ENCODE data around the gene TLCD3A. TPM values are rescaled to one million over a fixed set of nuclear protein-coding genes. Genes with fewer than 3 reads are reported as not detected.

Gene TLCD3A
- total and polyA plus RNA-seq, 2 donors = 10.4 to 13.7 TPM

- Histone ChIP-seq H3K4me3 (ENCODE audit: low read depth, low read length) (no peak overlapping the region), H3K27ac (ENCODE audit: low read depth) (peak overlapping the region; percentile 33), H3K4me1 (ENCODE audit: insufficient read depth) (no peaks in the 10 kb centered on the region), H3K36me3 (ENCODE audit: insufficient read depth) (no peaks in the 10 kb centered on the region)
- WGBS = 55% methylated on average over 20 of the region's 20 CpGs
- DNase-seq (ENCODE audit: extremely low spot score) = no peak
Measured at GRCh38 chr17:726271-726919, 6.0 kb upstream of the TLCD3A start.

GRCh38 chr17:728911-729310 is 3.5 kb upstream of the TLCD3A start:
- H3K36me3 ChIP-seq (ENCODE audit: insufficient read depth) = no peaks in the 10 kb centered on the region
- WGBS = 81% methylated on average over 5 of the region's 5 CpGs
- H3K4me1 ChIP-seq (ENCODE audit: insufficient read depth) = no peaks in the 10 kb centered on the region
- no peak for DNase-seq (ENCODE audit: extremely low spot score)
- H3K4me3 ChIP-seq (ENCODE audit: low read depth, low read length) = no peak overlapping the region
- H3K27ac ChIP-seq (ENCODE audit: low read depth) = peak overlapping the region; percentile 68

GRCh38 chr17:731644-732066 is 741 bp upstream of the TLCD3A start:
- Histone ChIP-seq H3K4me1 (ENCODE audit: insufficient read depth) (no peaks in the 10 kb centered on the region), H3K36me3 (ENCODE audit: insufficient read depth) (no peaks in the 10 kb centered on the region), H3K4me3 (ENCODE audit: low read depth, low read length) (peak overlapping the region; percentile 88), H3K27ac (ENCODE audit: low read depth) (peak overlapping the region; percentile 90)
- 8% methylated on average over 26 of the region's 26 CpGs for WGBS
- no peak for DNase-seq (ENCODE audit: extremely low spot score)

- DNase-seq (ENCODE audit: extremely low spot score) = no peak
- 5% methylated on average over 57 of the region's 57 CpGs for WGBS
- Histone ChIP-seq H3K36me3 (ENCODE audit: insufficient read depth) (no peaks in the 10 kb centered on the region), H3K4me3 (ENCODE audit: low read depth, low read length) (peak overlapping the region; percentile 88), H3K4me1 (ENCODE audit: insufficient read depth) (no peaks in the 10 kb centered on the region), H3K27ac (ENCODE audit: low read depth) (peak overlapping the region; percentile 81)
Measured at GRCh38 chr17:732902-733720, 715 bp downstream of the TLCD3A start.

- no peaks in the 10 kb centered on the region for H3K36me3 ChIP-seq (ENCODE audit: insufficient read depth)
- no peak overlapping the region for H3K27ac ChIP-seq (ENCODE audit: low read depth)
- WGBS = 68% methylated on average over 10 of the region's 10 CpGs
- no peak overlapping the region for H3K4me3 ChIP-seq (ENCODE audit: low read depth, low read length)
- no peak for DNase-seq (ENCODE audit: extremely low spot score)
- H3K4me1 ChIP-seq (ENCODE audit: insufficient read depth) = no peaks in the 10 kb centered on the region
Measured at GRCh38 chr17:733743-734142, 1.3 kb downstream of the TLCD3A start.

GRCh38 chr17:737561-738113 is 5.2 kb downstream of the TLCD3A start:
- DNase-seq (ENCODE audit: extremely low spot score) = no peak
- no peak overlapping the region for H3K4me3 ChIP-seq (ENCODE audit: low read depth, low read length)
- no peaks in the 10 kb centered on the region for H3K36me3 ChIP-seq (ENCODE audit: insufficient read depth)
- no peaks in the 10 kb centered on the region for H3K4me1 ChIP-seq (ENCODE audit: insufficient read depth)
- H3K27ac ChIP-seq (ENCODE audit: low read depth) = no peak overlapping the region
- WGBS = 84% methylated on average over 13 of the region's 13 CpGs

GRCh38 chr17:740240-741017 is 8.0 kb downstream of the TLCD3A start:
- Histone ChIP-seq H3K36me3 (ENCODE audit: insufficient read depth) (no peaks in the 10 kb centered on the region), H3K4me3 (ENCODE audit: low read depth, low read length) (no peak overlapping the region), H3K4me1 (ENCODE audit: insufficient read depth) (no peaks in the 10 kb centered on the region), H3K27ac (ENCODE audit: low read depth) (no peak overlapping the region)
- no peak for DNase-seq (ENCODE audit: extremely low spot score)
- WGBS = 80% methylated on average over 18 of the region's 18 CpGs

DNA sequence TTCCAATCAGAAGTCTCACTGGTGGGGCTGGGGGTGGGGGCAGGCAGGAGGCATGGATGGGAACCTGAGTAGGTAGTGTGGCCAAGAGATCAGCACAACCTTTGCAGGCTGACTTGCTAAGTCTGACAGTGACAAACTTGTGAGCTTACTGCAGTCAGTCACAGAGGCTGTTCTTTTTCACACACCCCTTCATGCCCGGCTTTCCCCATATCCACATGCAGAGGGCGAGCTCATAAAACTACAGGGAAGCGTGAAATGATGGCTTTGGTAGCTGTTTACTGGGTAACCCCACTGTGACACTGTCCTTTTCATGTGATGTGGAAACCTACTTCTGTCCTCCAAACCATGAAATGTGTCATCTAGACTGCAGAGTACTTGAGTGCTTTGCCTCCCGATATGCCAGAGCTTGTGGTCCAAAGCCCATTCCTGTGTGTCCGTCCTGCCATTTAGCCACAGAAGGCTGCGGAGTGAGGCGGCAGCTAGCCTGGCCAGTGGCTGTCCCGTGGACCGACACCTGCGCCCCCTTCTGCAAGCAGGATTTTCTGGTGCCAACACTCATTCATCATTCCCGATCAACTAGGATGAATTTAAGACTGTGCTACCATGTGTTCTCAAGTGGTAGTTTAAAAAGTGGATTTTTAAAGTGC is 9.9 kb downstream of the TLCD3A start:
- Histone ChIP-seq H3K27ac (ENCODE audit: low read depth) (no peak overlapping the region), H3K36me3 (ENCODE audit: insufficient read depth) (peaks cover 2% of the 10 kb centered on the region), H3K4me3 (ENCODE audit: low read depth, low read length) (no peak overlapping the region), H3K4me1 (ENCODE audit: insufficient read depth) (no peaks in the 10 kb centered on the region)
- WGBS = 80% methylated on average over 11 of the region's 11 CpGs
- no peak for DNase-seq (ENCODE audit: extremely low spot score)

DNA sequence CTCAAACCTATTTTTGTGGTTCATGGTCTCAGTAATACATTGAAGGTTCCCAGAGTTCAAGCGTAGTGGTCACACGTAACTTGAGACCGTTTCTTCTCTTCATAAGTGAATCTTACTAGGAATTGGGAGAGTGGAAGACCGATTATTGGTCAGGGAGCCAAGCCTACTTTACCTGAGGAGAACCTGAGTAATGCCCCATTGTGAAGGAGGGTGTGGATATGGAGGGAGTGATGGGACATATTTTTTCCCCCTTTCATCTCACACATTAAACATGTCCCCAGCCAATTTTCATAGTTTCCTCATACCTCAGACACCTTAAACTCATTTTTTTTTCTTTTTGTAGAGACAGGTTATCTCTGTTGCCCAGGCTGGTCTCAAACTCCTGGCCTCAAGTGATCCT is 10.7 kb downstream of the TLCD3A start:
- DNase-seq (ENCODE audit: extremely low spot score) = no peak
- peaks cover 2% of the 10 kb centered on the region for H3K36me3 ChIP-seq (ENCODE audit: insufficient read depth)
- H3K4me3 ChIP-seq (ENCODE audit: low read depth, low read length) = no peak overlapping the region

DNA sequence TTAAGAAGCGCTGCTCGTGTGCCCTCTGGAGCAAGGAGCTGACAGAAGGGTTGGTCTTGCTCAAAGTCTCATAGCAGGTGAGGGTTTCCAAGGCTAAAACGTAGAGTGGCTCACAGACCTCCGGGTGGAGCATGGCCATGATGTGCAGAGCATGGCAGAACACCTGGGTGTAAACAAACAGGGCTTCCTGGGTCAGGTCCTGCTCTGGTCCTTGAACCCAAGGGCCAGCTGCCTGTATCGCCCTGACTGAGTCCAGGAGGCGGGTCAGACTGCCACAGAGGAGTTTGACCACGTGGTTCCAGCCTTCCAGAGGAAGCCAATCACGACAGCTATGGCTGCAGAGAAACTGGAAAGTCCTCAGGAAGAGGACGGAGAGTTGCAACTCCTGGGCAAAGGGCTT is 12.5 kb downstream of the TLCD3A start:
- Histone ChIP-seq H3K27ac (ENCODE audit: low read depth) (no peak overlapping the region), H3K4me3 (ENCODE audit: low read depth, low read length) (no peak overlapping the region), H3K36me3 (ENCODE audit: insufficient read depth) (peaks cover 2% of the 10 kb centered on the region), H3K4me1 (ENCODE audit: insufficient read depth) (no peaks in the 10 kb centered on the region)
- DNase-seq (ENCODE audit: extremely low spot score) = no peak
- 81% methylated on average over 9 of the region's 9 CpGs for WGBS

More for the DNA sequence above, 10.7 kb downstream of the TLCD3A start:
- no peak overlapping the region for H3K27ac ChIP-seq (ENCODE audit: low read depth)
- 92% methylated on average over 4 of the region's 4 CpGs for WGBS
- H3K4me1 ChIP-seq (ENCODE audit: insufficient read depth) = no peaks in the 10 kb centered on the region

DNA sequence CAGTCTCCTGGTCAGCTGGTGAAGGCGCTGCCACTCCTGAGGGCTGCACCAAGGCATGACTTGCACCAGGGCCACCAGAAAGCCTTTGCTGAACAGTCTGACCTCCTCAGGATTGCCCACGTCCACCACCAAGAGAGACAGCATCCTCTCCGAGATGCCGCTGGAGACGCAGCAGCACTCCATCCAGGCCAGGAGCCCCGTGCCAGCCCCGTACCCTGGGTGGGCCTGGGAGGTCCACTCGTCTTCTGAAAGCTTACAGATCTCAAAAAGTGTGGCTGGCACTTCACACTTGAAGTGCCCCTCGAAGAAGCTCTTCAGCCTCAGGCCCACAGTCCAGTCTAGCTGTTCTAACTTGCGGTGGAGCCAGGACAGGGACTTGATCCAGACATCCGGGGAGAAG is 13.0 kb downstream of the TLCD3A start:
- 95% methylated on average over 11 of the region's 11 CpGs for WGBS
- Histone ChIP-seq H3K36me3 (ENCODE audit: insufficient read depth) (peaks cover 2% of the 10 kb centered on the region), H3K4me3 (ENCODE audit: low read depth, low read length) (no peak overlapping the region), H3K27ac (ENCODE audit: low read depth) (no peak overlapping the region), H3K4me1 (ENCODE audit: insufficient read depth) (no peaks in the 10 kb centered on the region)
- DNase-seq (ENCODE audit: extremely low spot score) = no peak

DNA sequence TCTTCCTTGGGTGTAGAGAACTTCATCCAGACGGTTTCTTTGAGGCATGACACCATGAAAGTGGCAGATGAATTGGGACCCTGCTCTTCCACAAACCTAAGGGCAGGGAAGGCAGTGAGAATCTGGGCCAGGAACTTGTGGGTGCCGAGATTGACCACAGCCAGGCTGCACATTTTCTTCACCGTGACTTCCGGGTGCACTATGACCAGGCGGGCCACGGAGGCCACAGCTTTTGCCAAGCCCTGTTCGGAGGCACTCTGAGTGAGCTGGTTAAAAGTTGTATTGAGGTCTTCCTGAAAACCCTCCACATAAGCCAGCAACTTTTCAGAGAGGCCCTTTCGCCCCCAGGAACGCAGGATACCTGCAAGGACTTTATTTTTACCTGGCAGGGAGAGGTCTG is 13.8 kb downstream of the TLCD3A start:
- DNase-seq (ENCODE audit: extremely low spot score) = no peak
- H3K36me3 ChIP-seq (ENCODE audit: insufficient read depth) = peaks cover 2% of the 10 kb centered on the region
- 92% methylated on average over 9 of the region's 9 CpGs for WGBS
- H3K4me3 ChIP-seq (ENCODE audit: low read depth, low read length) = no peak overlapping the region
- H3K4me1 ChIP-seq (ENCODE audit: insufficient read depth) = peaks cover under 1% of the 10 kb centered on the region
- no peak overlapping the region for H3K27ac ChIP-seq (ENCODE audit: low read depth)
